OCI-LY1 (cell line): Measurements from ENCODE around the gene AMZ1.

Source experiments
- H2AFZ ChIP-seq: fragments of 200-600 bp; sonication (generic), shearing (Covaris generic); 2 replicates; pipeline ENCODE4 v1.6.0; 2014; ENCODE audit warnings: antibody characterized with exemption, mild to moderate bottlenecking, low read length
- H3F3A ChIP-seq: fragments of 200-600 bp; sonication (generic), shearing (Covaris generic); 2 replicates; pipeline ENCODE4 v1.6.0; 2014; ENCODE audit warnings: mild to moderate bottlenecking, antibody characterized with exemption, low read length, moderate library complexity; ENCODE audit not compliant: insufficient read depth
- H3K27ac ChIP-seq: fragments of 200-600 bp; sonication (generic); 2 replicates; pipeline ENCODE4 v1.5.1; 2014; ENCODE audit warnings: low read length, mixed run types, mild to moderate bottlenecking, low read depth; ENCODE audit not compliant: poor library complexity, severe bottlenecking
- H3K27me3 ChIP-seq: fragments of 200-600 bp; sonication (generic); 2 replicates; pipeline ENCODE4 v1.6.0; 2014; ENCODE audit warnings: antibody characterized with exemption, mild to moderate bottlenecking, low read length, moderate library complexity; ENCODE audit not compliant: insufficient read depth
- H3K36me3 ChIP-seq: fragments of 200-600 bp; sonication (generic); 2 replicates; pipeline ENCODE4 v1.6.1; 2014; ENCODE audit warnings: mild to moderate bottlenecking, antibody characterized with exemption, low read length, moderate library complexity, mixed read lengths; ENCODE audit not compliant: insufficient read depth
- H3K4me1 ChIP-seq: fragments of 200-600 bp; sonication (generic); 2 replicates; pipeline ENCODE4 v1.5.1; 2014; ENCODE audit warnings: mild to moderate bottlenecking, low read length, moderate library complexity; ENCODE audit not compliant: insufficient read depth, severe bottlenecking
- H3K4me2 ChIP-seq: fragments of 200-600 bp; sonication (generic), shearing (Covaris generic); 2 replicates; pipeline ENCODE4 v1.6.1; 2014; ENCODE audit warnings: low read length
- H3K4me3 ChIP-seq: fragments of 200-600 bp; sonication (generic); 2 replicates; pipeline ENCODE4 v1.5.1; 2014; ENCODE audit warnings: low read length, low read depth, mild to moderate bottlenecking, mixed read lengths; ENCODE audit not compliant: poor library complexity, severe bottlenecking
- H3K79me2 ChIP-seq: fragments of 200-600 bp; shearing (Covaris generic); 2 replicates; pipeline ENCODE4 v1.6.1; 2016; ENCODE audit warnings: mixed run types, low read length, mixed read lengths; ENCODE audit not compliant: insufficient read depth
- H3K9ac ChIP-seq: fragments of 200-600 bp; sonication (generic), shearing (Covaris generic); 2 replicates; pipeline ENCODE4 v1.6.1; 2014; ENCODE audit warnings: mild to moderate bottlenecking, low read length, mixed read lengths
- H3K9me2 ChIP-seq: fragments of 200-600 bp; sonication (generic), shearing (Covaris generic); 2 replicates; pipeline ENCODE4 v1.6.1; 2014; ENCODE audit warnings: low read depth, mild to moderate bottlenecking, low read length, mixed read lengths
- H3K9me3 ChIP-seq: fragments of 200-600 bp; shearing (Covaris generic); 2 replicates; pipeline ENCODE4 v1.6.1; 2014; ENCODE audit warnings: low read length, mixed read lengths
- H4K20me1 ChIP-seq: fragments of 200-600 bp; sonication (generic), shearing (Covaris generic); 2 replicates; pipeline ENCODE4 v1.6.0; 2016; ENCODE audit warnings: mild to moderate bottlenecking, low read length; ENCODE audit not compliant: insufficient read depth
- CTCF ChIP-seq: fragments of 200-600 bp; sonication (generic), shearing (Covaris generic); IDR thresholded peaks from 2 replicates; pipeline ENCODE4 v1.5.1; 2017; ENCODE audit warnings: mild to moderate bottlenecking, antibody characterized with exemption, low read length, moderate library complexity, mixed read lengths
- EZH2 ChIP-seq: fragments of 200-600 bp; sonication (generic), shearing (Covaris generic); IDR thresholded peaks from 2 replicates; pipeline ENCODE4 v1.8.0; 2017; ENCODE audit warnings: borderline replicate concordance, mixed run types, mild to moderate bottlenecking, antibody characterized with exemption, low read length, moderate library complexity, mixed read lengths

Gene AMZ1

DNA sequence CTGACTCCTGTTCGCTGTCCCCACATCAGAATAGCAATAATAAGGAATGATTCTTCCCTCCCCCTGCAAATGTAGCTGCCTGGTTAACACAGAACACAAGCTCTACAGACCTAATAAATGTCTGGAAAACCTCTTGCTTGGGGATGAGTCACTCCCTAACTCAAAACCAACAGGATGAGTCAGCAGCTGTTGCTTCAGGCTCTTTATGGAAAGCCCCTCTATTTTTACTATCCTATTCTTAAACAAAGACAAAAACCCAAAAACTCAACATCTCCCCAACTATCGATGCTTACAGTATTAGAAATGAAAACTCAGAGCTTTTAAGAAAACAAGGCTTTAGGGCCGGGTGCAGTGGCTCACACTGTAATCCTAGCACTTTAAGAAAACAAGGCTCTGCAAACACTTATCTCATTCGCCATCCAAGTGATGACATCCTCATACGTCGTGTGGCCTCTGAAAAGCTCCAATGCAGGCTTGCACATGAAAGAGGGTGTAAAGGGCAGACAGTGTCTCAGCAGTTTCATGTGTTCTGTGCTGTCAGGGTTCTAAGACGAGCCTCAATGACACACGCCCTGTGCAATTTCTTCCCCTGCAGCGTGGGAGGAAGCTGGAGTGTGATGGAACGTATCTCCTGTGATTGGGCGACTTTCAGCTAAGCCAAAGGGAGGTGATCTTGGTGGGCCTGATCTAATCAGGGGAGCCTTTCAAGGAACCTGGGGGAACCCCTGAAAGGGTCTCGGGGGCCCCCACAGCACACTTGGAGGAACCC lies 70.1 kb downstream of the AMZ1 start:
- H3K4me3 ChIP-seq, result no peak overlapping the region
- H3K9ac ChIP-seq, result no peak overlapping the region
- no peaks in the 10 kb centered on the region; the same call in 1 of the 2 replicates for H3K36me3 ChIP-seq

GRCh38 chr7:2758673-2759616 lies 70.9 kb downstream of the AMZ1 start:
- no peaks in the 10 kb centered on the region; the same call in 1 of the 2 replicates for H3K27me3 ChIP-seq
- H3K27ac ChIP-seq, result no peak overlapping the region
- H3K9me3 ChIP-seq, result 0 out of 2 replicates have a peak, but pooled peaks cover 3% of the 10 kb centered on the region
- no peaks in the 10 kb centered on the region; the same call in 1 of the 2 replicates for H3K36me3 ChIP-seq
- no peaks in the 10 kb centered on the region for H4K20me1 ChIP-seq
- no peak overlapping the region for H3K9ac ChIP-seq
- TF ChIP-seq CTCF (no peak), EZH2 (no peak)
- H3K4me3 ChIP-seq, result no peak overlapping the region
- H3K4me1 ChIP-seq, result no peaks in the 10 kb centered on the region
- no peak overlapping the region for H3K4me2 ChIP-seq
- no peaks in the 10 kb centered on the region for H3K9me2 ChIP-seq
- H3K79me2 ChIP-seq, result no peaks in the 10 kb centered on the region
- H3F3A ChIP-seq, result no peaks in the 10 kb centered on the region
- no peak overlapping the region for H2AFZ ChIP-seq

More for the DNA sequence above, 70.1 kb downstream of the AMZ1 start:
- Histone ChIP-seq H3K79me2 (no peaks in the 10 kb centered on the region), H3K9me3 (0 out of 2 replicates have a peak, but pooled peaks cover 3% of the 10 kb centered on the region), H3K27ac (no peak overlapping the region), H3F3A (no peaks in the 10 kb centered on the region), H4K20me1 (no peaks in the 10 kb centered on the region), H3K9me2 (no peaks in the 10 kb centered on the region), H3K27me3 (no peaks in the 10 kb centered on the region; the same call in 1 of the 2 replicates), H3K4me2 (no peak overlapping the region), H3K4me1 (no peaks in the 10 kb centered on the region), H2AFZ (no peak overlapping the region)
- TF ChIP-seq CTCF (no peak), EZH2 (no peak)

- TF ChIP-seq EZH2, result no peak
- no peak for TF ChIP-seq CTCF
- Histone ChIP-seq H4K20me1 (no peaks in the 10 kb centered on the region), H3K9ac (no peak overlapping the region), H3K79me2 (no peaks in the 10 kb centered on the region), H3K4me1 (no peaks in the 10 kb centered on the region), H3K9me2 (no peaks in the 10 kb centered on the region), H2AFZ (no peak overlapping the region), H3K4me2 (no peak overlapping the region), H3K4me3 (no peak overlapping the region), H3F3A (no peaks in the 10 kb centered on the region), H3K27ac (no peak overlapping the region), H3K27me3 (no peaks in the 10 kb centered on the region), H3K36me3 (no peaks in the 10 kb centered on the region; the same call in 1 of the 2 replicates), H3K9me3 (0 out of 2 replicates have a peak, but pooled peaks cover 3% of the 10 kb centered on the region)
These were observed 71.7 kb downstream of the AMZ1 start for GRCh38 chr7:2759736-2760097.
